DND-41 (cell line): ENCODE measurements around the gene ST6GALNAC6.

Experiments
- CTCF ChIP-seq: IDR thresholded peaks from 2 replicates; pipeline ENCODE4 v1.5.1; 2012; ENCODE audit warnings: borderline replicate concordance, low read length, moderate library complexity, mild to moderate bottlenecking; ENCODE audit not compliant: poor library complexity, severe bottlenecking; ENCODE audit errors: extremely low read depth
- EZH2 ChIP-seq: IDR thresholded peaks from 3 replicates; pipeline ENCODE4 v1.6.1; 2012; ENCODE audit warnings: borderline replicate concordance, low read depth, mild to moderate bottlenecking, moderate library complexity, low read length, inconsistent platforms; ENCODE audit not compliant: severe bottlenecking

GRCh38 chr9:127883959-127884358 is 15.4 kb downstream of the ST6GALNAC6 start:
- TF ChIP-seq CTCF, result no peak
- TF ChIP-seq EZH2, result no peak
